Smooth muscle cell (in vitro differentiated cells): ENCODE data around the gene LRRC27. TPM values are rescaled to one million over a fixed set of nuclear protein-coding genes. Genes with fewer than 3 reads are reported as not detected.

Experiments
- DNase-seq: peaks from one replicate; lab custom pipeline; 2025; ENCODE audit not compliant: unreplicated experiment; lab: John Stamatoyannopoulos, UW
- H2AFZ ChIP-seq: fragments of 200-600 bp; sonication (generic); 2 replicates; pipeline ENCODE4 v1.6.0; 2016; ENCODE audit warnings: antibody characterized with exemption, low read depth, mild to moderate bottlenecking
- H3F3A ChIP-seq: fragments of 200-600 bp; sonication (generic); 2 replicates; pipeline ENCODE4 v1.6.0; 2017; ENCODE audit warnings: antibody characterized with exemption, low read depth
- H3K27ac ChIP-seq: fragments of 200-600 bp; sonication (generic); 2 replicates; pipeline ENCODE4 v1.5.1; 2016; ENCODE audit warnings: low read depth, mild to moderate bottlenecking
- H3K27me3 ChIP-seq: fragments of 200-600 bp; sonication (generic); 2 replicates; pipeline ENCODE4 v1.6.1; 2016; ENCODE audit warnings: low read depth, mild to moderate bottlenecking
- H3K36me3 ChIP-seq: fragments of 200-600 bp; sonication (generic); 2 replicates; pipeline ENCODE4 v1.5.1; 2016; ENCODE audit warnings: low read depth
- H3K4me1 ChIP-seq: fragments of 200-600 bp; sonication (generic); 2 replicates; pipeline ENCODE4 v1.5.1; 2016; ENCODE audit warnings: low read depth
- H3K4me2 ChIP-seq: fragments of 200-600 bp; sonication (generic); 2 replicates; pipeline ENCODE4 v1.6.0; 2016; ENCODE audit warnings: mild to moderate bottlenecking
- H3K4me3 ChIP-seq: fragments of 200-600 bp; sonication (generic); 2 replicates; pipeline ENCODE4 v1.5.1; 2016; ENCODE audit warnings: mild to moderate bottlenecking
- H3K79me2 ChIP-seq: fragments of 200-600 bp; sonication (generic); 2 replicates; pipeline ENCODE4 v1.6.0; 2016; ENCODE audit warnings: low read depth, mild to moderate bottlenecking
- H3K9ac ChIP-seq: fragments of 200-600 bp; sonication (generic); 2 replicates; pipeline ENCODE4 v1.6.0; 2016; ENCODE audit warnings: low read depth
- H3K9me3 ChIP-seq: fragments of 200-600 bp; sonication (generic); replicated peaks from 2 replicates; pipeline ENCODE4 v1.5.1; 2016; ENCODE audit warnings: low read depth
- H4K20me1 ChIP-seq: fragments of 200-600 bp; sonication (generic); 2 replicates; pipeline ENCODE4 v1.6.0; 2016; ENCODE audit warnings: low read depth
- WGBS: methylation state at CpG from one replicate; pipeline ENCODE4 v1.1.7; 2016; ENCODE audit warnings: low lambda C conversion rate; 5-methylcytosine and 5-hydroxymethylcytosine counted together
- polyA plus RNA-seq: library from polyadenylated mRNA; unstranded; fragments of >200 nt; fragmentation: Nextera tagmentation; extraction: Ambion mirVana; gene quantifications from 2 replicates; pipeline ENCODE4 v1.2.1, GENCODE V29; 2016
- total RNA-seq: library from RNA; depleted of rRNA; stranded (reverse); fragments of >200 nt; gene quantifications from 2 replicates; pipeline ENCODE4 v1.2.3, GENCODE V29; 2014
- TF ChIP-seq, protein P1 (sequence below): fragments of 200-600 bp; sonication (generic); IDR thresholded peaks from 2 replicates; pipeline ENCODE4 v1.5.1; 2017; ENCODE audit warnings: borderline replicate concordance, mild to moderate bottlenecking, antibody characterized with exemption; ENCODE audit not compliant: insufficient read depth, poor library complexity, severe bottlenecking

LRRC27 gene
- total and polyA plus RNA-seq, 2 experiments from 2014 or later = 7.6 to 11.5 TPM

- 80% methylated on average over 13 of the region's 13 CpGs for whole genome bisulfite sequencing
Measured at GRCh38 chr10:132383751-132384196, 51.8 kb downstream of the LRRC27 start.

DNA sequence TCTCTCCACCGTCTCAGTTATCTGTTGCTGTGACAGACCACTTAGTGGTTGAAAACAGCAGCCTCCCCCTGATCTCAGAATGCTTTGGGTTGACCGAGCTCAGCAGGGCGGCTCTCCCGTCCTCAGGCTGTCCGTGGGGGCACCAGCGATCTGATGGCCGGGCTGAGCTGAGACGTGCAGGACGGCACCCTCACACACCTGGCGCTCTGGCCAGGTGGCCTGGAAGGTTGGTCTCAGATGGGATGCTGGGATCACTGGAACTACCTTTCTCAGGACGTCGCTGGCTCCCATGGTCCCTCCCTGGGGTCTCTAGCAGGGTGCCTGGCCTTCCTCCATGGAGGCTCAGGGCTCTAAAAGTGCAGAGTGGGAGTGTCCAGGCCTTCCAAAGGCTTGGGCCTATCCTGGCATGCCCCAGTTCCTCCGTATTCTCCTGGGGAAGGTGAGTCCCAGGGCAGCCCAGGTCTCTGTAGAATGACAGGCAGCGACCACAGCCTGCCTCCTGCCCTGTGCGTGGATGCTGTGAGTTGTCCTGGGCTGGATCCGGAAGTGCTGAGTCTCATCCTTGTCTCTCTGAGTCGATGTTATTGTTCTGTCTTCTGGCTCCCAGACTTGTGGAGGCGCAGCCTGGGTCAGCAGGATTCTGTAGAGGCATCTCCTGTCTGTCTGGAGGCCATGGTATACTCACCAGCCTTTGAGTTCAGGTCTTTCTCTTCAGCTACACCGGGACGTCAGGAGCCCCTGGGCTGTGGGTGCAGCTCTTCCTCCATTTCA, 52.8 kb downstream of the LRRC27 start:
- H3K27ac ChIP-seq = no peak overlapping the region
- DNase-seq = no peak
- no peaks in the 10 kb centered on the region for H3F3A ChIP-seq
- H3K4me3 ChIP-seq = no peak overlapping the region
- no peak overlapping the region for H3K9ac ChIP-seq
- H3K9me3 ChIP-seq = no peaks in the 10 kb centered on the region
- H4K20me1 ChIP-seq = no peaks in the 10 kb centered on the region
- no peaks in the 10 kb centered on the region for H3K79me2 ChIP-seq
- H2AFZ ChIP-seq = no peak overlapping the region
- TF ChIP-seq, protein P1, sequence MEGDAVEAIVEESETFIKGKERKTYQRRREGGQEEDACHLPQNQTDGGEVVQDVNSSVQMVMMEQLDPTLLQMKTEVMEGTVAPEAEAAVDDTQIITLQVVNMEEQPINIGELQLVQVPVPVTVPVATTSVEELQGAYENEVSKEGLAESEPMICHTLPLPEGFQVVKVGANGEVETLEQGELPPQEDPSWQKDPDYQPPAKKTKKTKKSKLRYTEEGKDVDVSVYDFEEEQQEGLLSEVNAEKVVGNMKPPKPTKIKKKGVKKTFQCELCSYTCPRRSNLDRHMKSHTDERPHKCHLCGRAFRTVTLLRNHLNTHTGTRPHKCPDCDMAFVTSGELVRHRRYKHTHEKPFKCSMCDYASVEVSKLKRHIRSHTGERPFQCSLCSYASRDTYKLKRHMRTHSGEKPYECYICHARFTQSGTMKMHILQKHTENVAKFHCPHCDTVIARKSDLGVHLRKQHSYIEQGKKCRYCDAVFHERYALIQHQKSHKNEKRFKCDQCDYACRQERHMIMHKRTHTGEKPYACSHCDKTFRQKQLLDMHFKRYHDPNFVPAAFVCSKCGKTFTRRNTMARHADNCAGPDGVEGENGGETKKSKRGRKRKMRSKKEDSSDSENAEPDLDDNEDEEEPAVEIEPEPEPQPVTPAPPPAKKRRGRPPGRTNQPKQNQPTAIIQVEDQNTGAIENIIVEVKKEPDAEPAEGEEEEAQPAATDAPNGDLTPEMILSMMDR = no peak
- no peak overlapping the region for H3K4me2 ChIP-seq
- H3K36me3 ChIP-seq = no peaks in the 10 kb centered on the region
- H3K4me1 ChIP-seq = no peaks in the 10 kb centered on the region
- WGBS = 94% methylated on average over 20 of the region's 20 CpGs
- no peaks in the 10 kb centered on the region for H3K27me3 ChIP-seq

More at GRCh38 chr10:132383751-132384196, 51.8 kb downstream of the LRRC27 start:
- H3K4me1 ChIP-seq = no peaks in the 10 kb centered on the region
- TF ChIP-seq, protein P1 = no peak
- H3K27ac ChIP-seq = no peak overlapping the region
- H2AFZ ChIP-seq = no peak overlapping the region
- H3K79me2 ChIP-seq = no peaks in the 10 kb centered on the region
- no peak overlapping the region for H3K4me3 ChIP-seq
- no peaks in the 10 kb centered on the region for H3K36me3 ChIP-seq
- no peaks in the 10 kb centered on the region for H3K27me3 ChIP-seq
- no peak for DNase-seq
- no peaks in the 10 kb centered on the region for H3K9me3 ChIP-seq
- H3K4me2 ChIP-seq = no peak overlapping the region
- H3F3A ChIP-seq = no peaks in the 10 kb centered on the region
- H3K9ac ChIP-seq = no peak overlapping the region
- H4K20me1 ChIP-seq = no peaks in the 10 kb centered on the region

DNA sequence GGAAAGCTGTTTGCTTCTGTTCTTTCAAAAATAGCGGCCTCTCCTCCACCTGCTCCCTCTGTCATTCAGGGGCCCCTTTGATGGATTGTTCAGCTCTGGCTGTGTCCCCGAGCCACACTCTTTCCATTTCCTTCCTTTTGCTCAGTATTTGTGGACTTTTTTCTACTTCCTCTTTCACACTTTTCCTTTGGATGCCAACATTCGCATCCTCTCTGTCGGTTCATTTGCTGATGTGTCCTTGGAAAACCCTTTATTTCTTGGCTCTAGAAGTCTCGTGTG, 53.3 kb downstream of the LRRC27 start:
- H3K27me3 ChIP-seq = no peaks in the 10 kb centered on the region
- no peak overlapping the region for H3K9ac ChIP-seq
- H3K4me3 ChIP-seq = no peak overlapping the region
- H3K27ac ChIP-seq = no peak overlapping the region
- no peaks in the 10 kb centered on the region for H3F3A ChIP-seq
- H4K20me1 ChIP-seq = no peaks in the 10 kb centered on the region
- no peak for DNase-seq
- H3K9me3 ChIP-seq = no peaks in the 10 kb centered on the region
- H3K36me3 ChIP-seq = no peaks in the 10 kb centered on the region
- no peak overlapping the region for H2AFZ ChIP-seq
- H3K4me1 ChIP-seq = no peaks in the 10 kb centered on the region
- H3K4me2 ChIP-seq = no peak overlapping the region
- H3K79me2 ChIP-seq = no peaks in the 10 kb centered on the region
- TF ChIP-seq, protein P1 = no peak
- 93% methylated on average over 5 of the region's 5 CpGs for WGBS

DNA sequence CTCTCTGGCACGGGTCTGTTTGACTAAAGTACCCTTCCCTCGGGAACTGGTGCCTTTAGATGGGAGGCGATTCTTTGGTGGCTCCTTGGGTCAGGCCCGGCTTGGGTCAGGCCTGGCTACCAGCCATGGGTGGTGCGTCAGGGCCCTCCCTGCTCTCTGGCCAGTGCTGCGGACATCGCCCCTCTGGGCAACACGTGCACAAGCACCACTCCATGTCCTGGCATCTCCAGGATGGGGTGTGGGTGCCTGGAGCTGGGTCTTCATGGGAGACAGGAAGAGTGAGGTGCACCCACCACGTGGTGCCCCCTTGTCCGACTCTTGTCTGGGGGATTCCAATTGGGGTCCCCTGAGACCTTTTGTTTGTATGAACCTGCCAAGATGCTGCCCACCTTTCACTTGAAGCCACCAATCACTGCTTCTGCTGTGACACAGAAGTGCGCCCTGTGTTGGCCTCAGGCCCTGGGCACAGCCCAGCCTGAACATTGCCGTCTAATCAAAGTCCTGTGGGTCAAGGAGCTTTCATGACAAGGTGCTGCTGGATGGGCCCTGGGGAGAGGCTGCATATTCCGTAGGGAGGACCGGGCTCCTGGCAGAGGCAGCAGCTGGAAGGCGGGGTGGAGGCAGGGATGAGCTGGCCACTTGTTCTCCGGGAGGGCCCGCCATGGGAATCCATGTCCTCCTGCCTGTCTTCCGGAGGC, 53.9 kb downstream of the LRRC27 start:
- no peaks in the 10 kb centered on the region for H3K9me3 ChIP-seq
- no peak overlapping the region for H2AFZ ChIP-seq
- no peaks in the 10 kb centered on the region for H3K27me3 ChIP-seq
- H3K9ac ChIP-seq = no peak overlapping the region
- no peak overlapping the region for H3K4me3 ChIP-seq
- TF ChIP-seq, protein P1 = no peak
- H3K27ac ChIP-seq = no peak overlapping the region
- H4K20me1 ChIP-seq = no peaks in the 10 kb centered on the region
- no peak overlapping the region for H3K4me2 ChIP-seq
- H3K4me1 ChIP-seq = no peaks in the 10 kb centered on the region
- 91% methylated on average over 17 of the region's 18 CpGs for WGBS
- no peaks in the 10 kb centered on the region for H3K79me2 ChIP-seq
- H3F3A ChIP-seq = no peaks in the 10 kb centered on the region
- H3K36me3 ChIP-seq = no peaks in the 10 kb centered on the region
- no peak for DNase-seq
